ENCODE data around the gene PIGA. TPM values are rescaled to one million over a fixed set of nuclear protein-coding genes. Genes with fewer than 3 reads are reported as not detected.
"Not testable (repeated sequence)": the region's sequence is repeated elsewhere in the genome, so short reads cannot be mapped to it uniquely, and the experiment has no call there.

Gene PIGA
- total RNA-seq, 2 donors from 2014 or later: 11.4 to 11.9 TPM

DNA sequence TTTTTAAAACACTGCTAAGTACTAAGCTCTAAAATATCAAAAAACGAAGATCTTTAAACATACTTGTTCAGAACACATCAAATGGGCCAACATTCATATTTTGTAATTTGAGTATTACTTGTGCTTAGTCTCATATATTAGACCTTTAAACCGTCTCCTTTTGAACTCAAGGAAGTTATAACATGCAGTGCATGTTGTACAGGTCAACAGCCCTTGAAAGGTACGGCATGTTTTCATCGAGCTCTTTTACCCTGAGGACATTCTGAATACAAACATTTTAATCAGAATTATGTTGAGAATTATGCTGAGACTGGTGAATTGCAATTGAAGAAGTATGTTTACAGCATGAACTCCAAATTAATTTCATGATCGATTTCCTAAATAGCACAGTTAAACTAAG lies 12.9 kb downstream of the PIGA start:
- intact Hi-C loops (cut with DNase I): no loop called here
- DNase-seq (ENCODE audit: low spot score): no peak

- intact Hi-C loops (cut with DNase I): no loop called here
- DNase-seq (ENCODE audit: low spot score): no peak
Observed at GRCh38 chrX:15322072-15322471, 13.3 kb downstream of the PIGA start.

GRCh38 chrX:15321447-15321846 lies 13.9 kb downstream of the PIGA start:
- intact Hi-C loops (cut with DNase I): no loop called here
- DNase-seq (ENCODE audit: low spot score): no peak

- intact Hi-C loops (cut with DNase I): no loop called here
- no peak for DNase-seq (ENCODE audit: low spot score)
Observed at GRCh38 chrX:15320297-15320696, 15.0 kb downstream of the PIGA start.

GRCh38 chrX:15319075-15319474 lies 16.2 kb downstream of the PIGA start:
- no peak for DNase-seq (ENCODE audit: low spot score)
- intact Hi-C loops (cut with DNase I): no loop called here

- DNase-seq (ENCODE audit: low spot score): no peak
Observed at GRCh38 chrX:15315509-15315908, 19.8 kb downstream of the PIGA start, which contains the start of gene ASB11. ASB11 (minus strand) TSS chrX:15315640; CDS start chrX:15315605, 35 bp downstream.

GRCh38 chrX:15314472-15314871 lies 20.9 kb downstream of the PIGA start:
- intact Hi-C loops (cut with DNase I): no loop called here
- DNase-seq (ENCODE audit: low spot score): no peak

More at GRCh38 chrX:15315509-15315908, 19.8 kb downstream of the PIGA start, which contains the start of gene ASB11:
- intact Hi-C loops (cut with DNase I): no loop called here

- intact Hi-C loops (cut with DNase I): no loop called here
Observed at GRCh38 chrX:15311119-15311518, 24.2 kb downstream of the PIGA start.

DNA sequence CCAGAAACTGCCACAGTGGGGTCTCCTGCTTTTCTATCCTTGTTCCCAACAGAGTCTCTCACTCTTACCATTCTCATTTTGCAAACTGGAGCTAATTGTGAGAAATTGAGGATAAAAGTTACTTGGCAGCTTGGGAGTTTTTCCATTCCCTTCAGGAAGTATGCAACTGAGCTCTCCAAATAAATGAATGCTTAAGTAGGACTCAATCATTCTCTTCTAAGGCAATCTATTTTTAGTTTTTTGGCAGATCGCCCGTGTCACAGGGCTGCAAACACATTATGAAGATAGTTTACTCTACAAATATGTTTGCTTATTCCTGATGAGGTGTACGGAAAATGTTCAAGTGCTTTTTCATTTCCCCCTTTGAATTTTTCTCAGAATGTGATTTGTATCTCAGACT lies 25.2 kb downstream of the PIGA start:
- no peak for DNase-seq (ENCODE audit: low spot score)
- intact Hi-C loops (cut with DNase I): no loop called here

More at GRCh38 chrX:15311119-15311518, 24.2 kb downstream of the PIGA start:
- DNase-seq (ENCODE audit: low spot score): no peak

DNA sequence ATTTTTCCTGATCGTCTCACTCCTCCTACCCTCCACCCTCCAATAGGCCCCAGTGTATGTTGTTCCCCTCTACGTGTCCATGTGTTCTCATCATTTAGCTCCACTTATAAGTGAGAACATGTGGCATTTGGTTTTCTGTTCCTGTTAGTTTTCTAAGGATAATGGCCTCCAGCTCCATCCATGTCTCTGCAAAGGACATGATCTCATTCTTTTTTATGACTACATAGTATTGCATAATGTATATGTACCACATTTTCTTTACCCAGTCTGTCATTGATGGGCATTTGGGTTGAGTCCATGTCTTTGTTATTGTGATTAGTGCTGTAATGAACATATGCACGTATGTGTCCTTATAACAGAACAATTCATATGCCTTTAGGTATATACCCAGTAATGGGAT lies 29.4 kb downstream of the PIGA start:
- intact Hi-C loops (cut with DNase I): not testable (repeated sequence)

DNA sequence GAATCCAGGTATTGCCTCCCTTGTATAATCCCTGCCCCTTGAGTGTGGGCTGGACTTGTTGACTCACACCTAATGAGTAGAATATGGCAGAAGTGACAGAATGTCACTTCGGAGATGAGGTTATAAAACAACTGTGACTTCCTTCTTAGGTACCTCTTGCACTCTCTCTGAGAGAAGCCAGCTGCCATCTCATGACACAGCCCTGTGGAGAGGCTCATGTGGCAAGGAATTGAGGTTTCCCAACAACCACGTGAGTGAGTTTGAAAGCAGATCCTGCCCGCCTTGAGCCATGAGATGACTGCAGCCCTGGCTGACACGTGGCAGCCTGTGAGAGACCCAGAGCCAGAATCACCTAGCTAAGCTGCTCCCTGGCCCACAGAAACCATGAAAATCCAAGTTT lies 33.4 kb downstream of the PIGA start:
- intact Hi-C loops (cut with DNase I): no loop called here
- no peak for DNase-seq (ENCODE audit: low spot score)

More for the DNA sequence above, 29.4 kb downstream of the PIGA start:
- DNase-seq (ENCODE audit: low spot score): not testable (repeated sequence)

DNA sequence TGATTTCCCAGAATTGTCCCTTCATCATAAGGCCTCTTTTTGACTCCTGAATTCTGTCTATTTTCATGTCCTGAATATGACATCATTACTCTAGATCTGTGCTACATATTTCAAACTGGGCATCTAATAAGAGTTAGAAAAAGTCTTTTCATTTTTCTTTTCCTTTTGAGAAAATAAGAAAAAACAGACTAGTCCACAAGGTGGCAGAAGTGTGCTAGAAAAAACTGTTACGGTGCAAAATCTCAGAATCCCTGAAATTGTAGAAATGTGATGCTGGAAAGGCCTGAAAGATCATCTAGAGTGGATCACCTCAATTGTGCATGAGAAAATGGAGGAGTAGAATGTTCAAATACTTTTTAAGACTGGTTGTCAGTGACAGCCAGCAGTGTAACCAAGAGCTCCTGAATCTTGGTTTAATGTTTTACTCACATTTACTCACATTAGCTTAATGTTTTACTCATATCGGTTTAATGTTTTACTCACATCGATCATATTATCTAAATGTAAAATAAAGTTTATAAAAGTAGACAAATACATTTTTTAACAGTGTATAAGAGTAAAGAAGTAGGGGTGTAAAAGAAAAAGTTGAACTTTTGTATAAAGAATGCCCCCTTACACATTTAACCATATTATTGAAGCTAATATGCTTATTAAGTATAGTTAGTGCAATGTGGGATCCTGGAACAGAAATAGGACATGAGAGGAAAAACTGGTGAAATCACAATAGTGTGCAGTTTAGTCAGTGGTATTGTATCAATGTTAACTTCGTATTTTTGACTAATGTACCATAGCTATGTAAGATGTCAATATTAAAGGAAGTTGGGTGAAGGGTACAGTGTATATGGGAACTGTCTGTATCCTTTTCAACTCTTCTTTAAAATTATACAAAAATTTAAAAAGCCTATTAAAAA lies 35.1 kb downstream of the PIGA start:
- DNase-seq (ENCODE audit: low spot score): no peak
- intact Hi-C loops (cut with DNase I): no loop called here

DNA sequence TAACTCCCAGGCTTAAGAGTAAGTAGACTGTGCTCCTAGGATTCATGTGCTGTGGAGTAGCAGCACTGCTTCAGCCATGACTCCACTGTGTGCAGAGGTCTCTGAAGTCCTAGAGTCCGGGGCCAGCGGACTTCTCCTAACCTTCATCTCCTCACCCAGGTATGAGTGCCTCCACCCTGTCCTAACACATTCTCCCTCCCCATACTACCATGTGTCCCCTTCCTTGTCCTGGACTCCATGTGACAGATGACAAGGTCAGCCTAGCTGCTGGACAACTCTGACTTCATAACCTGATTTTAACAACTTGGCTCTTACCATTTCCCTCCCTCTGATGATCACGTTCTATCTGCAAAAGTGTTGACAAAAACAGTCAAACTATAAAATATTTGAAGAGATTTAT lies 36.5 kb downstream of the PIGA start:
- no peak for DNase-seq (ENCODE audit: low spot score)
- intact Hi-C loops (cut with DNase I): no loop called here

DNA sequence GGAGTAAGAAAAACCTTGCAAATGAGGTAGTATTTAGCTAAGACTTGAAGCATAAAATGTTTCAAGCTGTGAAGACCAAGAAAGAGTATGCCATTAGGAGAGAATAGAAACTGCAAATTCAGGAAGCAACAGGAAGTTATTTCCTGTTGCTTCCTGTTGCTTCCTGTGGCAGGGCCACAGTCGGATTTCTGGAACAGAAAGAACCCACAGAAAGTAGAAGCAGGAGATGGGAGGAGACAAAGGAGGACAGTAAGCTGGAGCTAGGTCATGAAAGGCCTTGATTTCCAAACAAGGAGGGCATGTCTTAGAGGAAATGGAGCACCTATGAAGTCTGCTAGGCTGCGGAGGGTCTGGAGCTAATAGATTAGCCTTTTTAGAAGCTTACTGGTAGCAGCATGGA lies 37.1 kb downstream of the PIGA start:
- intact Hi-C loops (cut with DNase I): no loop called here

GRCh38 chrX:15293451-15293850 lies 41.9 kb downstream of the PIGA start:
- intact Hi-C loops (cut with DNase I): no loop called here

More for the DNA sequence above, 37.1 kb downstream of the PIGA start:
- no peak for DNase-seq (ENCODE audit: low spot score)

DNA sequence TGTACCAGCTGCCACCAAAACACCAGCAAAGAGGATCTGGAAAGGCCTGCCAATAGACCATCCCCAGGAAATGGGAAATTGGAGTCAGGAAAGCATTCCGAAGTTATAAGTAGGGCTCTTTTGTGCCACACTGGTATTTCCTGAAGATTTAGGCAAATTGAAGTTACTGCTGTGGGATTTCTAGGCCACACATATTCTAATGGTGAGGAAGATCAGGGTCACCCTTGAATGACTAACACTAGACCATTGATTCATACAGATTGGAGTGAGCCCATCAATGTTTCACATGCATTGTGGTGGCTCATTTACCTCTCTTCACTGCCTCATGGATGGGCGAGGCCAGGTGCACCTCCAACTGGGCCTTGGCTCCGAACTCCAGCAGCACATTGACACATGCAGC lies 42.5 kb downstream of the PIGA start:
- intact Hi-C loops (cut with DNase I): no loop called here
- no peak for DNase-seq (ENCODE audit: low spot score)

More at GRCh38 chrX:15293451-15293850, 41.9 kb downstream of the PIGA start:
- no peak for DNase-seq (ENCODE audit: low spot score)

DNA sequence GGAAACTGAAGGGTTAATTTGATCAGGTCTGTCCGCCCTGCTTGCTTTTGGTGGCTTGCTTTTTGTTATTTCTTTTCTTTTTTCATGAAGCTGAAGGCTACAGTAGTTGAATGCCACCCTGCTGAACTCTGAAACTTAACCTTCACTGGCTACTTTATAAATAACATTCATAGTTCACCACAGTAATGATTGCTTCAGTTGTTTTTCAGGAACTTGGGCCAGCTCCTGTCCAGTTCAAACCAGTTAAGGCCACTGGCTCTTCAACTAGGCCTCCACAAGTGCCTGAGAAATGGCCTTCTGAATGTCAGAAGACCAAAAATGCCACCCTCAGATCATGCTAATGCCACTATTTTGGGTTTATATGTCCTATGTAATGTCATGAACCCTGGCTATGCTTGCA lies 57.7 kb downstream of the PIGA start:
- DNase-seq (ENCODE audit: low spot score): no peak
- intact Hi-C loops (cut with DNase I): no loop called here

- intact Hi-C loops (cut with DNase I): no loop called here
- no peak for DNase-seq (ENCODE audit: low spot score)
Observed at GRCh38 chrX:15274946-15275345, 60.4 kb downstream of the PIGA start.

GRCh38 chrX:15273275-15273674 lies 62.0 kb downstream of the PIGA start:
- DNase-seq (ENCODE audit: low spot score); intact Hi-C loops (cut with DNase I): not testable (repeated sequence)

DNA sequence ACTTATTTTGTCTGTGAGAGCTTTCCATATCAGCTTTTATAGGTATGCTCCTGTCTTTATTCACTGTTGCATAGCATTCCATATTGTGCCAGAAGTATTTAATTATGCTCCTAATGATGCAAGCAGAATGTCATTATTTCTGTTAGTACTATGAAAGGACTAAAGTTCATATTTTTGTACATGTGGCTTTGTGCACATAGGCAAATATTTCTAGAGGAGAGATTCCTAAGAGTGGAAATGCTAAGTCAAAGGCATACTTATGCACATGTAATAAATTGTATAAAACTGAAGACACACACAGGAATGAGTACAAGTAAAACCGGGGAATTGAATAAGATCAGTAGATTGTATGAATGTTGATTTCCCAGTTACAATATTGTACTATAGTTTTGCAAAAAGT lies 63.6 kb downstream of the PIGA start:
- no peak for DNase-seq (ENCODE audit: low spot score)
- intact Hi-C loops (cut with DNase I): no loop called here

Measured in posterior vena cava (tissue), 2 donors.